ENCODE measurements around the gene FBXL17.
"Not testable (repeated sequence)": the region's sequence is repeated elsewhere in the genome, so short reads cannot be mapped to it uniquely, and the experiment has no call there.

Gene FBXL17

DNA sequence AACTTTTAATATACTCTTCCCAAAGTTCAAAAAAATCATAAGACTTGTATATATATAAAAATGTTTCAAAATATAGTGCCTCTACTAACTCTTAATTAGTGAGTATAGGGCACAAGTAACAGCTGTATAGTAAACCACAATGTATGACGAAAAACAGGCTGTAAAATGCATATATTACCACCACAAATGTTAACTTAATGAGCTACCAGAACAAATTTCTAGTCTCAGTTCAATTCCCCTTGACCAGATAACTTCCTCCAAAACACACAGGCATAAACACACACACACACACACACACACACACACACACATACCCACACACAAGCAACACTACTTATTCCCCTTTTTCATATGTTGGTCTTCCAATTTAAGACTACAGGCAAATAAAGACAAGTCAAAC is 78.8 kb downstream of the FBXL17 start:
- no peak for DNase-seq

- no peak for DNase-seq
Observed at GRCh38 chr5:108297042-108297601, 84.8 kb downstream of the FBXL17 start.

- DNase-seq, result no peak
Observed at GRCh38 chr5:108295578-108296368, 86.1 kb downstream of the FBXL17 start.

- DNase-seq, result no peak
Observed at GRCh38 chr5:108280960-108281569, 100.8 kb downstream of the FBXL17 start.

- no peak for DNase-seq
Observed at GRCh38 chr5:108280248-108280647, 101.7 kb downstream of the FBXL17 start.

DNA sequence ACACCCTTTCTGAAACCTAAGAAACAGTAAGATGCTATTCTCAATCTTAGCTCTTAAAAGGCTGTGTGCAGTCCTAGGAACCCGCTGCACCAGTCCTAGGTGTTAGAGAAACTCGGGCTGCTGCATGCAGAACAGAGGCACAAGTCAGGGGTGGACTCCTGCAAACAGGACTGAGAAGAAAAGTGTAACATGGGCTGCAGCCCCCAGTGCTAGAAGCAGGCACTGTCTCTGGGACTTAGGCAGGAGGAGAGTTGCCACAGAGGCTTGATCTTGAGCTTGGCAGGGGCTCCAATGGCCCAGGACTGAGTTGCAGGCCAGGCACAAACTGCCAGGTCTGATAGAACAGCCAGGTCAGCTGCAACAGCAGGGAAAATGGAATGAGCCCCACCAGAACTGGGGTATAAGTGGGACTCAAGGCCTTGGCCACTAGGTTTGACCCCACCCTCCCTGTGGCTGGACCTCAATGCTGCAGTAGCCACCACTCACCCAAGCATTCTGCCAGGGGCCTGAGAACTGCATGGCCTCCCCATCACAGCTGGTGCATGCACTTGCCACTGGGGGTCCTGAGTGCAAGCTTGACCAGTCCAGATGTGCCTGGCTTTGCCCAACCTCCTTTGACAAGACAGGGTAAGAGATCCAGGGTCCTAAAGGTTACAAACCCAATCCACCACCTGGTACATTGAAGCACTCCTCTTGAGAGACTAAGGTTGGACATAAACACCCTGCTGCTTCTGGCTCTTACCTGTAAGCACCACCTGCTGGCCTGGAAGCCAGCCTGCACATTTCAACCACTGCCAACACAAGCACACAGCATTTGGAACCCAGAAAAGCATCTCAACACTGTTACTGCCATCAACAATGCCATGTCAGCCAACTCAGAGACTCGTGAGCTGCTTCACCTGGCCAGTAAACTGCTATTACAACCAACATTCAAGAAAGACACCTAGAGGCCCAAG is 103.3 kb downstream of the FBXL17 start:
- no peak for DNase-seq

DNA sequence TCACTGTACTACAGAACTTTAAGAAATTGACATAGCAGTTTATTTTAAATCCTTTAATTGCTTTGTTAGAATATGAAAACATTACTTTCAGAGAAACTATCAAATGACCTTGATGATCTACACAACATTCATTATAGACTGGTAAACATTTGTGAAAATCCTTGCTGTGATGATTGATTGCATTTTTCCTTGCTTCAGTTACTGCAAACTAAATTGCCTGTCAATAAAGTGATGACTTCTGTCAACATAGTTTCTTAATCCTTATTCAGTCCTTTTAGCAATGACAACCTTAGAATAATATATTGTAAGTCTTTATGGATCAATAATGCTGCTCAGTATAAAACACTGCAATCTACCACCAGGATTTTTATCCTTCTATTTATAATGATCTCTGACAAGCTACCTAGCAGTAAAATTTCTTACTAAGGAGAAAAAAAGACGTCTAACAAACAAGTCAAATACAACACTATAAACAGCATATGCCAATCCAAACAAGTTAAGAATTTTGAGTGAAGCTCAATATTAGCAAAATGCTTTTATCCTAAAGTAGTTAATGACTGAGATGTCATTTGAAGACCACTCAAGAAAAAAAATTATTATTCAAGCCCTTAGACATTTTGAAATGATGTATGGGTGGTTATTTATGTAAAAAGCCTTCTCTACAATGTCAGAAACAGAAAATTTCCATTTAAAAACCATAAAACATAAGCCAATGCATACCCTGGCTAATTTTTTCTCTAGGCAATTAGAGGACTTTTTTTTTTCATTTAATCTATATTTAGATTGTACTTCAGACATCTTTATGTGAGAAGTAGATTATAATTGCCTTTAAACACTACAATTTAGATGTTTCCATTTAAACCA is 105.5 kb downstream of the FBXL17 start:
- DNase-seq, result no peak

DNA sequence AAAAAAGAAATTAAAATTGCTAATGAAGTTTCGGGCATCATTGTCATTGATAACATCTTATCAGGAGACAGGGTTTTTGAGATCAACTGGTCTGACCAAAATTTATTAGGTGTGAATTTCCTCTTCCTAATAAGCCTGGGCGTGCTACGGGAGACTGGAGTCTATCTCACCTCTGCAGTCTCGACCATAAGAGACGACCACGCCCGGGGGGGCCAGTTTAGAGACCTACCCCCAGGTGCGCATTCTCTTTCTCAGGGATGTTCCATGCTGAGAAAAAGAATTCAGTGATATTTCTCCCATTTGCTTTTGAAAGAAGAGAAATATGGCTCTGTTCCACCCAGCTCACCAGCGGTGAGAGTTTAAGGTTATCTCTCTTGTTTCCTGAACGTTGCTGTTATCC is 107.8 kb downstream of the FBXL17 start:
- DNase-seq, result not testable (repeated sequence)

DNA sequence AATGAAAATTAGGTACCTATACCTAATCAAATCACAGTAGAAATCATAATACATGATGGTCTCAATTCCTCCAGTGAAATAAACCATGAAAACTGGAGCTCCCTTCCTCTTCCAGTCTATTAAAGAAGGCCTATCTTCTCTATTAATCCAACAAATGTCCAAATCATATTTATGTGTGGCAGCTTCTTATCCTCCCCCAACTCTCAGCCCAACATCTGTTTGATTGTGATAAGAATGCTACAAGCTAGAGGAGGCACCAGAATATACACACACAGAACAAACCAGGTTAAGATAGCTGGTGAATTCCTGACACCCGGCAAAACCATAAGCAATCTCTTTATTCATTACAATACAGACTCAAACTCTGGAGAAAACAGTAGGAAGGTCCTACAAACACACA is 110.8 kb downstream of the FBXL17 start:
- no peak for DNase-seq

- no peak for DNase-seq
Observed at GRCh38 chr5:108266242-108266641, 115.7 kb downstream of the FBXL17 start.

GRCh38 chr5:108264533-108264932 is 117.4 kb downstream of the FBXL17 start:
- DNase-seq, result no peak

- DNase-seq, result no peak
Observed at GRCh38 chr5:108263338-108263737, 118.6 kb downstream of the FBXL17 start.

DNA sequence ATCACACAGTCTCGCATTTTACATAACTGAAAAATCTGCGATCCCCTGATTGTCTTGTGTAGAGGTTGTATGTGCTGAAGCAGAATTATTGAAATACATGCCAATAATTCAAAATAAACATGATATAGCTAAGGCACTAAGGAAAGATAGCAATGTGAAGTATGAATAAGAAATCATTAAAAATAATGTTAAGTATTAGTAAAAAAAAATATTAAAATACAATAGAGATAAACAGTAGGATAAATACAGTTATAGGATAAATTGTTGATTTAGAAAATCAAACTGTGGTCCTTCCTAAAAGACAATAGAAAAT is 121.1 kb downstream of the FBXL17 start:
- no peak for DNase-seq

GRCh38 chr5:108260117-108260857 is 121.6 kb downstream of the FBXL17 start:
- DNase-seq, result peak; percentile 79

- no peak for DNase-seq
Observed at GRCh38 chr5:108259306-108259705, 122.6 kb downstream of the FBXL17 start.

DNA sequence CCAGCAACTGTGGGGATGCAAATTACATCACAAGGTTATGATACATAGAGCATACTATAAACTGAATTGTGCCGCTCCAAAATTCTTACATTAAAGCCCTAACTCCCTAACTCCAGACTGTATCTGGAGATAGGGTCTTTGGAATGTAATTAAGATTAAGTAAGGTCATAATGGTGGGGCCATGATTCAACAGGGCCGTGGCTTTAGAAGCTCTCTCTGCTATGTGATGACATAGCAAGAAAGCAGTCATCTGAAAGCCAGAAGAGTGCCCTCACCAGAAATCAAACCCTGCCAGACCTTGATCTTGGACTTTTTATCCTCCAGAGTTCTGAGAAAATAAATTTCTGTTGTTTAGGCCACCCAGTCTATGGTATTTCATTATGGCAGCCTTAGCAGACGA is 123.9 kb downstream of the FBXL17 start:
- DNase-seq, result no peak

GRCh38 chr5:108255468-108255867 is 126.4 kb downstream of the FBXL17 start:
- DNase-seq, result no peak

DNA sequence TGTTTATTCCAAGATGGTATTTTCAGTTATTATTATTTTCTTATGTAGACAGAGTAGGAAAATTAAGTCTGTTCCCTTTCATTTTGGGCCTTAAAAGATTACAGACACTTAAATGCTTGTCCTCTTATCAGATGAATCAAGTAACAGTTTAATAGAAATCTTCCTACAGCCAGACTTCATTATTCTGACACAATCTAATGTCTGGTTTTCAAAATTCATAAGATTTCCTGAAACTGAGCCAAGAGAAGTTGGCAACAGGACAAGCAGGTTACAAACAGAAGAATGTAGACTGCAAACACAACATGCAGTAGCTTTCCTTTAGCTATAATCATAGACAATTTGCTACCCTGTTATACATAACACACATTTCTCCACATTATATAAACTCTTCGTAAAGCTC is 130.5 kb downstream of the FBXL17 start:
- DNase-seq, result no peak

DNA sequence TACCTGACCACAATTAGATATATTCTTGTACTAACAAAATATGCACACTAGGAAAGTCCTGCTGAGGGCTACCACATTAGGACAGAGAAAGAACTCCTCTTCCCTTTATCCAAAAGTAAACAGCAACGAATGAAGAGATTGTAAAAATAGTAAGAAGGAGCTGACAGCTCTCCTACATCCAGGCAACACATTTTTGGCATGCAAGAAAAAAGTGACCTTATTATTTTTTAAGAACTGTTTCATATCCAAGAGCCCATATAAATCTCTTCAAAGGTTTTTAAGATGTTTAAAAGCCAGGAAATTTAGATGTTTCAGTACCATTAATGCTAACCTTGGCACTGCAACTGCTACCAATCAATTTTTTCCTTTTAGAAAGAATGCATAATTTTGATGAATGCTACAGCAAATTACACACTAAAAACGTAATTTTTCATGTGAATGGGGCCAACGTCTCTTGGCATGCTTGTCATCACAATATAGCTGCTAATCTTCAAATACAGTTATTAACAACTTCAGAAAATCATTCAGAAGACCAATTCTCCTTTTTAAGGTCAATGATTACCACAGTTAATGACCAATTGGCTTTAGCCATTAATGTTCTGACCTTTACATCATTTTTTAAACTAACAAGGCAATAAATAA is 132.0 kb downstream of the FBXL17 start:
- DNase-seq, result no peak

- DNase-seq, result no peak
Observed at GRCh38 chr5:108249095-108249784, 132.7 kb downstream of the FBXL17 start.
